Heart left ventricle (tissue), 16 donors: ENCODE data around the gene VAT1L. TPM values are rescaled to one million over a fixed set of nuclear protein-coding genes. Genes with fewer than 3 reads are reported as not detected.

ENCODE experiments used
- ATAC-seq, 4 donors: fragments of 200-7000 bp; cut with Tn5 transposase; one replicate each; pipeline ENCODE4 v1.9.1; 2020 to 2022; ENCODE audit warnings: moderate library complexity in 4 of 4, mild to moderate bottlenecking in 3 of 4, moderate number of reproducible peaks in 1 of 4
- DNase-seq, 5 donors: peaks; one replicate each; pipeline ENCODE4 v3.0.0-alpha.2; 2020
- H3K27ac ChIP-seq, 12 donors: fragments of 200-600 bp; sonication (generic) in 4 of 12; one replicate each; pipeline versions ENCODE4 v1.5.0 to v1.8.0; 2016 to 2022; ENCODE audit warnings: mild to moderate bottlenecking in 2 of 12
- H3K27me3 ChIP-seq, 9 donors: fragments of 200-600 bp; sonication (generic) in 2 of 9; one replicate each; pipeline versions ENCODE4 v1.5.1 to v1.8.0; 2016 to 2022; ENCODE audit warnings: mild to moderate bottlenecking in 3 of 9
- H3K36me3 ChIP-seq, 9 donors: fragments of 200-600 bp; sonication (generic) in 2 of 9; one replicate each; pipeline versions ENCODE4 v1.5.0 to v1.8.0; 2018 to 2022; ENCODE audit warnings: mild to moderate bottlenecking in 2 of 9
- H3K4me1 ChIP-seq, 12 donors: fragments of 200-600 bp; sonication (generic) in 4 of 12; one replicate each; pipeline versions ENCODE4 v1.5.0 to v1.8.0; 2016 to 2022; ENCODE audit warnings: mild to moderate bottlenecking in 3 of 12
- H3K4me3 ChIP-seq, 12 donors: fragments of 200-600 bp; sonication (generic) in 4 of 12; one replicate each; pipeline versions ENCODE4 v1.5.0 to v1.8.0; 2017 to 2022; ENCODE audit warnings: mild to moderate bottlenecking in 9 of 12, moderate library complexity in 4 of 12
- H3K9me3 ChIP-seq, 12 donors: fragments of 200-600 bp; sonication (generic) in 4 of 12; one replicate each; pipeline versions ENCODE4 v1.5.0 to v1.8.0; 2016 to 2022; ENCODE audit warnings: mild to moderate bottlenecking in 1 of 12
- POLR2A ChIP-seq, 2 donors: fragments of 450-650 bp; IDR thresholded peaks; one replicate each; pipeline ENCODE4 v1.6.1; 2017; ENCODE audit warnings: antibody characterized with exemption in 2 of 2, mild to moderate bottlenecking in 2 of 2, moderate library complexity in 2 of 2
- WGBS, 4 donors: extraction: QIAGEN DNeasy Blood & Tissue Kit in 2 of 4; methylation state at CpG; one replicate each; pipeline versions ENCODE4 v1.1.5 to v1.1.7; 2013 to 2018; 5-methylcytosine and 5-hydroxymethylcytosine counted together
- intact Hi-C, 10 donors: fragments of 100-400 bp; cut with DNase I; formaldehyde crosslinking; loops; one replicate each; pipeline versions ENCODE4 v1.11.1 to v1.14.2; 2022
- polyA plus RNA-seq, 2 donors: library from polyadenylated mRNA; stranded (reverse); fragments of 200-250 nt; gene quantifications; one replicate each; pipeline ENCODE4 v1.2.3, GENCODE V29; 2013
- total RNA-seq, 9 donors: library from RNA; depleted of rRNA in 2 of 9; stranded (reverse); fragments of >200 nt in 2 of 9; fragmentation: NEBNext Ultra II Directional in 3 of 9; extraction: Animal tissue kit (Norgen Biotek cat#: 25700) in 3 of 9; gene quantifications; one replicate each; pipeline versions ENCODE4 v1.1.0 to v1.2.4, GENCODE V29; 2016 to 2023
- TF ChIP-seq, protein P1 (sequence below), 12 donors: fragments of 200-600 bp; sonication (generic) in 4 of 12; IDR thresholded peaks; one replicate each; pipeline versions ENCODE4 v1.5.0 to v1.8.0; 2018 to 2022; ENCODE audit warnings: antibody characterized with exemption in 12 of 12, mild to moderate bottlenecking in 5 of 12
- donor health status: ischemic (EF 13 %, LVEDD 7.1; RV severe dilation, severe dysfunction).
- donor health status: healthy with polysubstance abuse.
- donor health status: DM: no; HTN: yes; CAD: no.
- donor health status: DM: no; HTN: no; CAD: no.
- donor health status: ischemic (EF 25% LVEDD 6.9; RV normal size, moderate dysfunction).
- donor health status: ischemic (EF 25% LVEDD 5.7; RV mildly dilated, moderate dysfunction).
- donor health status: healthy.
- donor health status: DM: yes; HTN: yes; CAD: no.
- donor health status: ischemic (EF 35%, LVEDD 5.7; RV mildly dilated, moderate dysfunction).
- donor health status: nonischemic (EF 11% LVEDD 7.7; RV severe dilation, severe dysfunction).
- donor health status: DM: yes; HTN: yes; CAD: no.
- donor health status: PGD.
- donor health status: ischemic (EF 29% LVEDD 5.4; RV normal size, mild dysfunction).
- donor health status: nonischemic (EF 23%, LVEDD 6.1; RV moderate dilation, normal function).

Gene VAT1L
- total and polyA plus RNA-seq, 11 donors: 0.32 to 57.5 (median 11.0) TPM

DNA sequence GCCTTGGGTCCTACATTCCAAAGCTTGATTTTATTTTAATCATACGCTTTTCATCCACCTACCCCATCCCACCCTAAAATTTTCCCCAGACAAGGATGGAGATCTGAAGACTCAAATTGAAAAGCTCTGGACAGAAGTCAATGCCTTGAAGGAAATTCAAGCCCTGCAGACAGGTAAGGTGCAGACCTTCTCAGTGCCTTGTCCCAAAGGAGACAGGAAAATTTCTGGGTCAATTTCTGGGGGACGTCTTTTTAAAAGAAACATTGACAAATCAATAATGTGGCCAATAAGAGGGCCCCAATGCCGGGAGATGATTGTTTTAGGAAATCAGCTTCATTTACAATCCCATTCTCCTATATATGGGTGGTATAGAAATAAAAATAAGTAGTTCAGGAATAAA is 239.7 kb downstream of the VAT1L start:
- peaks cover 0 to 13% (median 3%) of the 10 kb centered on the region in 9 donors for H3K27me3 ChIP-seq
- TF ChIP-seq POLR2A (IDR thresholded peaks at IDR 0.05): no peak
- TF ChIP-seq, protein P1, sequence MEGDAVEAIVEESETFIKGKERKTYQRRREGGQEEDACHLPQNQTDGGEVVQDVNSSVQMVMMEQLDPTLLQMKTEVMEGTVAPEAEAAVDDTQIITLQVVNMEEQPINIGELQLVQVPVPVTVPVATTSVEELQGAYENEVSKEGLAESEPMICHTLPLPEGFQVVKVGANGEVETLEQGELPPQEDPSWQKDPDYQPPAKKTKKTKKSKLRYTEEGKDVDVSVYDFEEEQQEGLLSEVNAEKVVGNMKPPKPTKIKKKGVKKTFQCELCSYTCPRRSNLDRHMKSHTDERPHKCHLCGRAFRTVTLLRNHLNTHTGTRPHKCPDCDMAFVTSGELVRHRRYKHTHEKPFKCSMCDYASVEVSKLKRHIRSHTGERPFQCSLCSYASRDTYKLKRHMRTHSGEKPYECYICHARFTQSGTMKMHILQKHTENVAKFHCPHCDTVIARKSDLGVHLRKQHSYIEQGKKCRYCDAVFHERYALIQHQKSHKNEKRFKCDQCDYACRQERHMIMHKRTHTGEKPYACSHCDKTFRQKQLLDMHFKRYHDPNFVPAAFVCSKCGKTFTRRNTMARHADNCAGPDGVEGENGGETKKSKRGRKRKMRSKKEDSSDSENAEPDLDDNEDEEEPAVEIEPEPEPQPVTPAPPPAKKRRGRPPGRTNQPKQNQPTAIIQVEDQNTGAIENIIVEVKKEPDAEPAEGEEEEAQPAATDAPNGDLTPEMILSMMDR (IDR thresholded peaks at IDR 0.05): no peak
- ATAC-seq (no peak), DNase-seq (no peak)
- H3K27ac ChIP-seq: no peak overlapping the region
- WGBS, 4 donors: 30 to 60% (median 43%) methylated on average over 3 of the region's 3 CpGs
- intact Hi-C loops: no loop called here
- H3K4me3 ChIP-seq: no peak overlapping the region
- no peaks in the 10 kb centered on the region for H3K4me1 ChIP-seq
- no peaks in the 10 kb centered on the region for H3K9me3 ChIP-seq
- H3K36me3 ChIP-seq: no peaks in the 10 kb centered on the region

Other genes with a start within 250 kb of the VAT1L start
- 10 to 100 TPM; 16.8 to 86.4 (median 31.0) TPM for gene NUDT7, start 66.0 kb upstream of the VAT1L start, total RNA-seq
- gene NUDT7, start 66.0 kb upstream of the VAT1L start, polyA plus RNA-seq: 10 to 100 TPM; 10.6 to 55.7 TPM
- gene CLEC3A, start 234.0 kb downstream of the VAT1L start, total RNA-seq: not detected
- not detected for gene CLEC3A, start 234.0 kb downstream of the VAT1L start, polyA plus RNA-seq